ENCODE results near the gene NDFIP1. TPM values are rescaled to one million over a fixed set of nuclear protein-coding genes. Genes with fewer than 3 reads are reported as not detected.

NDFIP1 gene
- total and polyA plus RNA-seq, 2 of the 8 experiments (the other 6 are each of a cell fraction or from before 2014, with no cell fraction given) = 8.8 to 27.1 TPM

DNA sequence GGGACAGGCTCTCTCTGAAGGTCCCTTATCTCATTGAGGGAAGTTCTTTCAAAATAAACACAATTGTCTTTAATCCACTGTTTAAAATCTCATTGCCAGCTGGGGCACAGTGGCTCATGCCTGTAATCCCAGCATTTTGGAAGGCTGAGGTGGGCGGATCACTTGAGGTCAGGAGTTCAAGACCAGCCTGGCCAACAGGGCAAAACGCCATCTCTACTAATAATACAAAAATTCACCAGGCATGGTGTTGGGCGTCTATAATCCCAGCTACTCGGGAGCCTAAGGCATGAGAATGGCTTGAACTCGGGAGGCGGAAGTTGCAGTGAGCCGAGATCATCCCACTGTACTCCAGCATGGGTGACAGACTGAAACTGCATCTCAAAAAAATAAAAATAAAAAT, 8.3 kb upstream of the NDFIP1 start:
- Histone ChIP-seq H4K8ac (ENCODE audit: extremely low read depth, insufficient read depth, low read length) (no peak overlapping the region), H2AK5ac (ENCODE audit: low read depth, low read length) (no peak overlapping the region), H2BK12ac (ENCODE audit: low read depth, low read length) (no peak overlapping the region), H3K4ac (replicated peaks; ENCODE audit: insufficient read length, low read depth, low read length) (no peak overlapping the region), H3K79me1 (ENCODE audit: low read depth, low read length) (no peaks in the 10 kb centered on the region), H2BK5ac (ENCODE audit: low read depth, low read length) (no peak overlapping the region), H3K23ac (ENCODE audit: insufficient read length) (no peak overlapping the region), H3K27me3 (replicated peaks in 1 of 4; ENCODE audit: control insufficient read depth in 3 of 4, extremely low read depth in 1 of 4, insufficient read depth in 3 of 4, low read length in 3 of 4) (no peaks in the 10 kb centered on the region), H3K4me1 (replicated peaks in 1 of 4; ENCODE audit: control insufficient read depth in 3 of 4, insufficient read depth in 4 of 4, low read length in 3 of 4) (peaks cover 0 to 12% (median 5%) of the 10 kb centered on the region in 4 experiments; a peak in 3 of 7 replicates), H3K9me3 (ENCODE audit: insufficient read depth in 2 of 2, low read depth in 1 of 2, low read length in 1 of 2) (no peaks in the 10 kb centered on the region), H2AFZ (ENCODE audit: low read length) (no peak overlapping the region), H3K9ac (replicated peaks in 1 of 4; ENCODE audit: extremely low read depth in 1 of 4, low read depth in 3 of 4, low read length in 3 of 4) (no peak overlapping the region), H4K20me1 (replicated peaks in 1 of 2; ENCODE audit: control insufficient read depth in 1 of 2, insufficient read depth in 2 of 2, low read length in 2 of 2) (no peaks in the 10 kb centered on the region), H2BK15ac (ENCODE audit: low read length) (no peak overlapping the region), H4K5ac (ENCODE audit: insufficient read length, low read depth, low read length) (no peak overlapping the region), H2BK20ac (ENCODE audit: low read length) (no peak overlapping the region), H3K23me2 (ENCODE audit: low read depth, low read length) (no peaks in the 10 kb centered on the region), H4K91ac (replicated peaks; ENCODE audit: insufficient read length, low read length) (no peak overlapping the region), H2BK120ac (replicated peaks; ENCODE audit: low read depth, low read length) (no peak overlapping the region), H3K4me2 (ENCODE audit: insufficient read depth in 1 of 2, low read depth in 2 of 2, low read length in 2 of 2) (no peak overlapping the region), H3K79me2 (ENCODE audit: control insufficient read depth in 1 of 2, insufficient read depth in 2 of 2, low read length in 2 of 2) (no peaks in the 10 kb centered on the region), H3K14ac (ENCODE audit: insufficient read length) (no peak overlapping the region), H3K56ac (replicated peaks; ENCODE audit: insufficient read length, low read depth, low read length) (no peak overlapping the region), H3K36me3 (ENCODE audit: control insufficient read depth in 2 of 4, insufficient read depth in 4 of 4, low read length in 3 of 4) (no peaks in the 10 kb centered on the region; a peak in 1 of 8 replicates), H3K4me3 (ENCODE audit: extremely low read depth in 1 of 4, insufficient read depth in 2 of 4, low read depth in 3 of 4, low read length in 4 of 4) (no peak overlapping the region), H3K18ac (ENCODE audit: extremely low read depth, low read length) (no peak overlapping the region), H3K27ac (ENCODE audit: low read depth, low read length) (no peak overlapping the region)
- FAIRE-seq (no peak), DNase-seq (ENCODE audit: low read depth in 1 of 2, low spot score in 2 of 2) (no peak)
- WGBS, 2 experiments (ENCODE audit: extremely low coverage in 1 of 2, insufficient coverage in 1 of 2, insufficient read length in 1 of 2, insufficient replicate concordance in 2 of 2, low coverage in 1 of 2, low lambda C conversion rate in 2 of 2, missing lambda C conversion rate in 1 of 2) = 92% methylated on average over 7 of the region's 7 CpGs; no CpG with 5 or more reads in 1 of the 2 experiments
- ChIA-PET CTCF (ENCODE audit: partially characterized antibody) (interaction anchor here (1.0 kb wide), 1 partner anchor 9 kb away, joined by 3 read pairs; no protein-coding TSS in a partner anchor), POLR2A (ENCODE audit: partially characterized antibody) (interaction anchor here (1.1 kb wide), 1 partner anchor 86 kb away, joined by 3 read pairs; no protein-coding TSS in a partner anchor)
- TF ChIP-seq NANOG (IDR thresholded peaks at IDR 0.05; ENCODE audit: insufficient read depth, low read depth, low read length, poor library complexity, severe bottlenecking) (no peak), EGR1 (IDR thresholded peaks at IDR 0.05; ENCODE audit: borderline replicate concordance, low read depth, low read length) (no peak), FOSL1 (IDR thresholded peaks at IDR 0.05; ENCODE audit: insufficient read depth, low read depth, low read length) (no peak), BACH1 (IDR thresholded peaks at IDR 0.05; ENCODE audit: low read length) (no peak), SIRT6 (IDR thresholded peaks at IDR 0.05; ENCODE audit: low read length) (no peak), ASH2L (IDR thresholded peaks at IDR 0.05; ENCODE audit: low read length) (no peak), CTBP2 (IDR thresholded peaks at IDR 0.05; ENCODE audit: borderline replicate concordance, insufficient read depth, insufficient read length, low read length) (no peak), ZNF274 (IDR thresholded peaks at IDR 0.05; ENCODE audit: borderline replicate concordance, extremely low read depth, low read length) (no peak), POLR2A (IDR thresholded peaks at IDR 0.05; ENCODE audit: control extremely low read depth in 1 of 2, low read depth in 2 of 2, low read length in 2 of 2) (no peak), RNF2 (IDR thresholded peaks at IDR 0.05; ENCODE audit: borderline replicate concordance, low read depth, low read length, missing control alignments, poor library complexity, severe bottlenecking) (no peak), SP2 (IDR thresholded peaks at IDR 0.05; ENCODE audit: low read length) (no peak), POU5F1 (IDR thresholded peaks at IDR 0.05; ENCODE audit: low read depth, low read length) (no peak), CREB1 (IDR thresholded peaks at IDR 0.05) (no peak), CBX5 (IDR thresholded peaks at IDR 0.05; ENCODE audit: low read depth, low read length) (no peak)
- TF ChIP-seq, protein P1, sequence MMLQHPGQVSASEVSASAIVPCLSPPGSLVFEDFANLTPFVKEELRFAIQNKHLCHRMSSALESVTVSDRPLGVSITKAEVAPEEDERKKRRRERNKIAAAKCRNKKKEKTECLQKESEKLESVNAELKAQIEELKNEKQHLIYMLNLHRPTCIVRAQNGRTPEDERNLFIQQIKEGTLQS (IDR thresholded peaks at IDR 0.05; ENCODE audit: insufficient read depth, low read depth, low read length) = no peak
